Activated naive CD4-positive, alpha-beta T cell treated with anti-CD3 and anti-CD28 coated beads, Interleukin-2, amount 50 U/mL, for 72 hours (primary cell): ENCODE measurements around the gene FBXL14. TPM values are rescaled to one million over a fixed set of nuclear protein-coding genes. Genes with fewer than 3 reads are reported as not detected.

Source experiments
- ATAC-seq, 2 donors: fragments of 150-1000 bp; cut with Tn5 transposase; 2 replicates each; pipeline ENCODE4 v1.10.0; 2021; ENCODE audit warnings: mild to moderate bottlenecking in 2 of 2, moderate library complexity in 2 of 2
- DNase-seq, 2 donors: peaks; one replicate each; pipeline ENCODE4 v3.0.0; 2021 to 2022; ENCODE audit warnings: low spot score in 2 of 2
- H3K27ac Mint-ChIP-seq, 2 donors: one replicate each; pipeline ENCODE4 v1.8.0; 2022; ENCODE audit warnings: mild to moderate bottlenecking in 2 of 2, mixed read lengths in 2 of 2
- H3K36me3 Mint-ChIP-seq, 2 donors: one replicate each; pipeline ENCODE4 v1.8.0; 2022; ENCODE audit warnings: mixed read lengths in 2 of 2
- H3K9me3 Mint-ChIP-seq, 2 donors: one replicate each; pipeline ENCODE4 v1.8.0; 2022; ENCODE audit warnings: mixed read lengths in 2 of 2
- total RNA-seq, 2 donors: library from RNA; stranded (reverse); gene quantifications; one replicate each; pipeline ENCODE4 v1.2.3, GENCODE V29; 2022

The FBXL14 gene, protein sequence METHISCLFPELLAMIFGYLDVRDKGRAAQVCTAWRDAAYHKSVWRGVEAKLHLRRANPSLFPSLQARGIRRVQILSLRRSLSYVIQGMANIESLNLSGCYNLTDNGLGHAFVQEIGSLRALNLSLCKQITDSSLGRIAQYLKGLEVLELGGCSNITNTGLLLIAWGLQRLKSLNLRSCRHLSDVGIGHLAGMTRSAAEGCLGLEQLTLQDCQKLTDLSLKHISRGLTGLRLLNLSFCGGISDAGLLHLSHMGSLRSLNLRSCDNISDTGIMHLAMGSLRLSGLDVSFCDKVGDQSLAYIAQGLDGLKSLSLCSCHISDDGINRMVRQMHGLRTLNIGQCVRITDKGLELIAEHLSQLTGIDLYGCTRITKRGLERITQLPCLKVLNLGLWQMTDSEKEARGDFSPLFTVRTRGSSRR
- total RNA-seq, result 10 to 100 TPM; 21.7 to 25.3 TPM

DNA sequence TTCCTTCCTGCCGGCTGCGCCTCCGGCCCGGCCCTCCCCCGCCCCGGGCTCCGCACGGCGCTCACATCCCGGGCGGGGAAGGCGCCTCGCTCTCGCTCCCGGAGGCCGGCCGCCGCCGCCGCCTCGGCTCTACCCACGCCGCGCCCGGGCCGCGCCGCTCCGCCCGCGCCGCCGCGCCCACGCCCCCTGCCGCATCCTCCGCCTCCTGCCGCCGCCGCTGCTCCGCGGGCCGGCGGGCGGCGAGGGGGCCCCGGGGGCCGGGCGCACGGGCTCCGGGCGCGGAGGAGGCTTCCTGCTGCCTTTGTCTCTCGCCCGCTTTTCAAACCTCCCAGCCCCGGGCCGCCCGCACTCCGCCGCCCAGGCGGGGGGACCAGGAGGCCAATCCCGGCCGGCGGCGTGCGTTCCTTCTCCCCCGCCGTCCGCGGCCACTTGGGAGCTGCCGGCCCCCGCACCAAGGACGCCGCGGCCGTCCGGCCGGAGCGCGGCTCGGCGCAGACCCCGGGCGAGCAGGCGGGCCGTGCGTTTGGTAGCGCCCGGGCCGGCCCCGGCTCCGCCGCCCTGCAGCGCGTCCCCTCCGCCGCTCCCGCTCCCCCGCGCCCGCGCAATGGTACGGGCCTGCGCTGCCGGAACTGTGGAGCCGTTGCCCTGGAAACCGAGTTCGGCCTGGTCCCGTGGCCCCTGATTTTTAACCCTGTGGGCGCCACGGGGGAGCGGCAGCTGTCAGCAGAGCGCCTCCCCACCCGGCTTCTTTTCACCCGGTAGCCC is at the start of gene FBXL14:
TSS of gene FBXL14 (minus strand) at position 321 of the 765 bp plus-strand sequence. CDS start 515 bp downstream, outside the sequence.
- Mint-ChIP-seq H3K9me3 (peaks cover 0 to 6% of the 10 kb centered on the region in 2 donors), H3K27ac (peak within 1 kb of the TSS; percentile 95 to 98), H3K36me3 (peaks cover 33 to 35% of the 10 kb centered on the region in 2 donors)
- peak; percentile 61 to 75 for ATAC-seq
- peak; percentile 88 to 92 for DNase-seq

DNA sequence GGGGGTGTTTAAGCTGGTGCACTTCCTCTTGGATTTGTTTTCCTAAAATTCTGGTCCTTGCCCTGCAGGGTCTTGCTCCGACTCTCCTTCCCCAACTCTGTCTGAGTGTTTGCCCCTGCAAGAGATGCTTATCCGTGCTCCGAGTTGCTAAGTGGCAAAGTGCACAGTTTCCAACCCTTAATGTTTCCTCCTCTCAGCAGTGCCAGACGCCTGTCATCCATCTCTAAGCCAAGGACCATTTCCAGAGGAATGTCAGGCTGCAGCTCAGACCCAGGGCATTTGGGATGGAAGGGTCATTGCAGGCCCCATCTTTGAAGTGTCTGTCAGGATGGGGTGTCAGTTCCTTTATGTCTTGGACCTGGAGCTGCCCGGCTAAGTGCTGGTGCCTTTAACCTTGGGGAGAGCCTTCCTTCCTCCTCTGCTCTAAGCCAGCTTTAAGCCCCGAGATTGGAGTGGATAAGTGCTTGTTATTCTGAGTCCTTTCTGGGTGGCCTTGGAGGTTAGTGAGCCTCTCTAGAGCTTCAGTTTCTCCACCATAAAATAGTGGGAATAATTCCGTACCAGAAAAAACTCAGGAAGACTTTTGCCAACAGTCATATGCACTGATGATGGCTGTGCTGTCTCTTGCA is 49.6 kb upstream of the FBXL14 start:
- ATAC-seq (no peak), DNase-seq (no peak)
- Mint-ChIP-seq H3K9me3 (no peaks in the 10 kb centered on the region), H3K36me3 (no peaks in the 10 kb centered on the region), H3K27ac (no peak overlapping the region)

DNA sequence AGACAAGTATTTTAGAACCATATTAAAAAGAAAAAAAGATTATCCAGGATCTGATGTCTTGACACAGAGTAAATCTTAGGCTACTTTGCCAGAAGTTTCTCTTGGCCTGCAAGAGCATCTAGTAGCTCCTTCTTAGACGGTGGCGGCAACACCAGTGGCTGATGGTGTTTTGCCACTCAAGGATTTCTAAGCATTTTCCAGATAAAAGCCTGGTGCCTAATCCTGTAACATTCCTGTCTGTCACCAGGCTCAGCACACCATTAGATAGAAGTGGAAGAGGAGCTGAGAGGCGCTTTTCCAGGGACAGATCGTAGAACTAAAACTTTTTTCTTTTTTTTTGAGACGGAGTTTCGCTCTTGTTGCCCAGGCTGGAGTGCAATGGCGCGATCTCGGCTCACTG is 48.7 kb upstream of the FBXL14 start:
- Mint-ChIP-seq H3K36me3 (no peaks in the 10 kb centered on the region), H3K9me3 (no peaks in the 10 kb centered on the region), H3K27ac (no peak overlapping the region)
- DNase-seq (no peak), ATAC-seq (no peak)

DNA sequence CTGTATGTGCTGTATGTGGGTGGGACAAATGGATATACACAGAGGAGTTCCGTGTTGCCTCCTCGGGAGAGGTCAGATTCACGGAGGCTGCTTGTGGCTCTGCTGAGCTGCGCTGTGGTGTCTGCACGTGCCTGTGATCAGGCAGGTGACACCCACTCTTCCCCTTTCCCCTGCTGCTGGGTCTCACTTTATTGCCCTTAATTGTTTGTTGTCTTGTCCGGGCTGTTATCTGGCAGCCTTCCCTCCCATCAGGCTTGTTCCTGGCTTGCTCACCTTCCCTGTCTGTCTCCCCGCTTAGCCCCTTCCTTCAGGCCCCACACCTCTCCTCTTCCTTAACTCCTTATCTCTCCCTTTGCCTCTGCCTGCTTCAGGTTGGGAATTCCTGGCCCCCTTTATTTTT is 48.1 kb upstream of the FBXL14 start:
- Mint-ChIP-seq H3K9me3 (no peaks in the 10 kb centered on the region), H3K27ac (peak overlapping the region in 1 of 2 donors; percentile 57)
- no peak for DNase-seq

DNA sequence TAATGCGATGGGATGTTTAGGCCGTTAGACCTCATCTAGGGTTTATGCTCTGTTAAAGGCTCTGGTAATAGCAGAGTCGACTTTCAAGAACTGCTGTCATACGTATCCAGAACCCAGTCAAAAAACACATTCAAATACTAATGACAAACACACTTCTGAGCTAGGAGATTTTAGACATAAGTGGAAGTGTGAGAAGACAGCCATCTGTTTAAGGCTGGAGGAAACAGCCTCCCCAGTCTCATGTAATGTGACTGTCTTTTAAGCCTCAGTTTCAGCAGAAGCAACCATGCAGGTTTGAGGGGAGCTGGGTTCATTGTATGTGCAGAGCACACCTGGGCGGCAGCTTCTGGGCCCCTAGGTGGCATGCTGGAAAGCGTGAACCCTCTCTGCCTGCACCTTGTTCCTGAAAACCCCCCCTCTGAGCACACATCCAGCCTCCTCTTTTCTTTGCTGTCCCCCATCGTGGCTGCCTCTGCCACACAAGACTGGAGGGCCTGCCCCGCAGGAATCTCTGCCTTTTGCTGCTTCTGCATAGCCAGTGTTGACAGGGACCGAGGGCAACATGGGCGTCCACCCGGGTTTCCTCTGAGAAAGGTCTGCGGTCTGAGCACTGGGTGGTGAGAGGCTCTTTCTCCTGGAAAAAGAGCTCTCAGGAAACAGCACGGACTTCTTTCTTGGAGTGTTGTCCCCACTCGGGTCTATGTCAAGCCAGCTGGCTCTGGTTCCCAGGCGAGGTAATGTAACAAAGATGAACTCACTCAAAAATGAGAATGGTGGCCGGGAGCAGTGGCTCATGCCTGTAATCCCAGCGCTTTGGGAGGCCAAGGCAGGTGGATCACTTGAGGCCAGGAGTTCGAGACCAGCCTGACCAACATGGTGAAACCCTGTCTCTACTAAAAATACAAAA is 46.2 kb upstream of the FBXL14 start:
- no peak for ATAC-seq
- no peak overlapping the region for H3K27ac Mint-ChIP-seq
- H3K9me3 Mint-ChIP-seq, result no peaks in the 10 kb centered on the region
- no peak for DNase-seq
- no peaks in the 10 kb centered on the region for H3K36me3 Mint-ChIP-seq

More for the DNA sequence above, 48.1 kb upstream of the FBXL14 start:
- no peaks in the 10 kb centered on the region for H3K36me3 Mint-ChIP-seq
- ATAC-seq, result no peak

DNA sequence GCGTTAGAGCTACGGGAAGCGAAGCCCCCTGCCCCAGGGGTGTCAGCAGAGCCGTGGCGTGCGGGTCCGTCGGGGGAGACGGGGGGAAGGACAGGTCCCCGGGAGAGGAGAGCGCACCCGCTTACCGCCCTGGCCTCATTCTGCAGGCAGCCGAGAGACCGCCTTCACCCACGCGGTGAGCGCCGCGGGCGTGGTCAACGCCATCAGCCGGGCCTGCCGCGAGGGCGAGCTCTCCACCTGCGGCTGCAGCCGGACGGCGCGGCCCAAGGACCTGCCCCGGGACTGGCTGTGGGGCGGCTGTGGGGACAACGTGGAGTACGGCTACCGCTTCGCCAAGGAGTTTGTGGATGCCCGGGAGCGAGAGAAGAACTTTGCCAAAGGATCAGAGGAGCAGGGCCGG is 45.2 kb upstream of the FBXL14 start:
- DNase-seq (no peak), ATAC-seq (no peak)
- Mint-ChIP-seq H3K36me3 (no peaks in the 10 kb centered on the region), H3K9me3 (no peaks in the 10 kb centered on the region), H3K27ac (no peak overlapping the region)

DNA sequence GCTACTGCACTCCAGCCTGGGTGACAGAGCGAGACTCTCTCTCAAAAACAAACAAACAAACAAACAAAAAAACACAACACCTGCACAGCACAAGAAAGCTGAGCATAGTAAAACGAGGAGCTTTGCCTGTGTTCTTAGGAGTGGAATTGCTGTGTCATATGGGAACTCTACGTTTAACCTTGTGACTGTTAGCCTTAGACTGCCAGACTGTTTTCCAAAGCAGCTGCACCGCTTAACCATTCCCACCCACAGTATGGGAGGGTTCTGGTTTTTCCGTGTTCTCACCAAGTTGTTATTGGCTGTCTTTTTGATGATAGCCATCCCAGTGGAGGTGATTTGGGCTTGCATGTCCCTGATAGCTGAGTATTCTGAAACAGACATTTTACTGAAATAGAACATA is 43.8 kb upstream of the FBXL14 start:
- Mint-ChIP-seq H3K36me3 (no peaks in the 10 kb centered on the region), H3K27ac (no peak overlapping the region), H3K9me3 (no peaks in the 10 kb centered on the region)
- ATAC-seq (no peak), DNase-seq (no peak)

DNA sequence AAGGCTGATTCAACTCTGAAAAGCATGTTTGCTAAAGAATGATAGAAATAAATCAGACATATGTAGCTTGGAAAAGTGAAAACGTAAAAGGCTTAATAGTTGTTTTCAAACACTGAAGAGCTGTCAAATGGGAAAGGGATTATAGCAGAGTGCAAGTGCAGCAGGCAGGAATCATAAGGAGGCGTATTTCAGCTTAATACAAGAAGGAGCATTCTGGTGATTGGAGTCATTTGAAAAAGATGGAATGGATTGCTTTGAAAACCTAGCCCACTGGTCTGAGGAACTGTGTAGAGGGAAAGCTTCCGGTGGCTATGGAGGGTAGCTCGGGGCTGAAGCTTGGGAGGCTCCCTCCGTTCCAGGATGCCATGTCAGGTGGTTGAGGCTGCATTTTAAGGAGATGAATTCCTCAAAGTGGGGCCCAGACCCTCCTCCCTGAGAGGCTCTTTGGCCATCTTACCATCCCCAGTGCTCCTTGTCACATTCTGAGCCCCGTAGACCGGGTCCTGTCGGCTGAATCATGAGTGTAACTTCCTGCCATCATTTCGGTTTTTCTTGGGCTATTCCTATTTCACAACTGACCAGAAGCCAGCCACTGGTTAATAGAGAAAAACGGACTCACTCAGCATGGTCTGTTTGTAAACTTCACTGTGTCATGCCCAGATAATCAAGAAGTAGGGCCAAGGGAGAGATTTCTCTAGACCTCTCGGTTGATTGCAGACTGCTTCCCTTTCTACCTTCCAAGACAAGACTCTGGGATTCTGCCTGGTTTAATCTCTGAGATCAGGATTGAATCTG is 41.1 kb upstream of the FBXL14 start:
- ATAC-seq, result no peak
- DNase-seq, result no peak
- no peaks in the 10 kb centered on the region for H3K9me3 Mint-ChIP-seq
- H3K27ac Mint-ChIP-seq, result no peak overlapping the region
- H3K36me3 Mint-ChIP-seq, result no peaks in the 10 kb centered on the region

DNA sequence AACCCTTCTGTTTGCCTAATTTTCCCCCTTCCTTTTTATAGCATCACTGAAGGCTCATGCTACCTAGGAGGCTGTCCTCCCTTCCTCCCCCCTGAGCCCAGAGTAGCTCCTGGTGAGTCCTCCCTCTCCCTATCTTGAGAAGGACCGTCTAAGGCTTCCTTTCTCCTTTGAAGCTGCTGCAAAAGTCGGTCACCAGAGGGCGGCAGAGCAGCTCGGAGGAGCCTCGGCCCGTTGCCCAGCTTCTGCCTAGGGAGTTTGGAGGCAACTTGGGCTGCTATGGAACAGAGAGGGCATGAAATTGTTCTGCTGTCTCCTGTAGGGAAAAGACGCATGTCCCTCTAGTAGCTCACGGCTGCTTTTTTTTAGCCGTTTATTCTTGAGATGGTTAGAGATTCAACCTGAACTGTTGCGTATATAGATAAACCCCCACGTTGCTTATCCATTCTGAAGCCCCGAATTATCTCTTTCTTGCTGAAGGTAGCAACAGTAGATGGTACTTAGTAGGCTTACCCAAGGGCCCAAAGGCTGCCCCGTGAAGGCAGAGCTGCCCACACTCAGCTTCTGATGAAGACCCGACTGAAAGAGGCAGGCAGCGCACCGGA is 40.3 kb upstream of the FBXL14 start:
- H3K27ac Mint-ChIP-seq, result no peak overlapping the region
- DNase-seq, result peak in 1 of 2 donors; percentile 73
- no peaks in the 10 kb centered on the region for H3K36me3 Mint-ChIP-seq
- peak; percentile 67 to 73 for ATAC-seq
- no peaks in the 10 kb centered on the region for H3K9me3 Mint-ChIP-seq

DNA sequence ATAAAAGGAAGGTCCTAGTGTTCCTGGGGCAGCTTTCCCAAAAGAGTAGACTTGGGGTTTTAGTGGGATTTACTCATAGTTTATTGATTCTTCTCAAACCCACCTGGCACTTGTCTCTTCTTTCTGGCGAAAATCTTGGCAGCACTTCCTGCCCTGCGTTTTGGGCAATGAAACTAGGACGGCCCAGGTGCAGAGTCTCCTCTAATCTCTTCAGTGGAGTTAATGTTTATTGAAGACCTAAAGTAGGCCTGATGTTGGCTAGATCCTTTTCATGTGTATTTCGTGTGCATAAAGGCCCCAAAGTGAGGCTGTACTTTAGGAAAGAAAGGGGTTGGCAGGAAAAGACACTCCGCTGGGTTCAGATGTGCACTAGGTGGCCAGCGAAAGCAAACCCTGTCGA is 39.8 kb upstream of the FBXL14 start:
- Mint-ChIP-seq H3K9me3 (no peaks in the 10 kb centered on the region), H3K36me3 (peaks cover 0 to 1% of the 10 kb centered on the region in 2 donors), H3K27ac (no peak overlapping the region)
- no peak for DNase-seq
- no peak for ATAC-seq

DNA sequence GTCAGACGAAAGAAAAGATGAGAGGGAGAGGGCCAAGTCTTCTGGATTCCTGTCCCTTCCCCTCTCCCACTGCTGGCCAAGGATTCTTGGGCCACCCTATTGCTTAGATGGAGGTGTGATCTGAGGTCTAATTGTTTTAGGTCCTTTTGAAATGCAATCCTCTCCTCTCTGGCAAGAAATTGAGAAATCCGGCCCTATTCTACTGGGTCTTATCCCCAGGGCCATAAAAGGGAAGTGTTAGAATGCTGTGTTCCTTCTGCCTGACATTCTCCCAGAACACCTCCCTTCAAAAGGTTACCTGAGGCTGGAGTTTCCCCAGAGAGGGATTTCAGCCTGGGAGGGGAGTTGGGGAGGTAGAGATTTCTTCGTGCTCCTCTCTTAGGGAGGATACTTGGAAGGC is 39.1 kb upstream of the FBXL14 start:
- H3K36me3 Mint-ChIP-seq, result peaks cover 0 to 7% of the 10 kb centered on the region in 2 donors
- ATAC-seq, result no peak
- H3K9me3 Mint-ChIP-seq, result no peaks in the 10 kb centered on the region
- H3K27ac Mint-ChIP-seq, result no peak overlapping the region
- no peak for DNase-seq

DNA sequence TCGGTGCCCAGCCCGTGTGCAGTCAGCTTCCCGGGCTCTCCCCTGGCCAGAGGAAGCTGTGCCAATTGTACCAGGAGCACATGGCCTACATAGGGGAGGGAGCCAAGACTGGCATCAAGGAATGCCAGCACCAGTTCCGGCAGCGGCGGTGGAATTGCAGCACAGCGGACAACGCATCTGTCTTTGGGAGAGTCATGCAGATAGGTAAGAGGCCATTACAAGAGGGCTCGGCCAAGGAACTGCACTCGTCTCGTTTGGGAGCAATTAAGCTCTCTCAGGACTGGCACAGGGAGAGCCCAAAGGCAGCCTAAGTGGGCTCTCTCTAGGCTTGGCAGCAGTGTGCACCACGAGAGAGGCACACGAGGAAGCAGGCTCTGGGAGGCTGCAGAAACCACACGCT is 38.3 kb upstream of the FBXL14 start:
- DNase-seq (no peak), ATAC-seq (no peak)
- H3K36me3 Mint-ChIP-seq, result peaks cover 0 to 7% of the 10 kb centered on the region in 2 donors
- H3K9me3 Mint-ChIP-seq, result no peaks in the 10 kb centered on the region
- H3K27ac Mint-ChIP-seq, result no peak overlapping the region

DNA sequence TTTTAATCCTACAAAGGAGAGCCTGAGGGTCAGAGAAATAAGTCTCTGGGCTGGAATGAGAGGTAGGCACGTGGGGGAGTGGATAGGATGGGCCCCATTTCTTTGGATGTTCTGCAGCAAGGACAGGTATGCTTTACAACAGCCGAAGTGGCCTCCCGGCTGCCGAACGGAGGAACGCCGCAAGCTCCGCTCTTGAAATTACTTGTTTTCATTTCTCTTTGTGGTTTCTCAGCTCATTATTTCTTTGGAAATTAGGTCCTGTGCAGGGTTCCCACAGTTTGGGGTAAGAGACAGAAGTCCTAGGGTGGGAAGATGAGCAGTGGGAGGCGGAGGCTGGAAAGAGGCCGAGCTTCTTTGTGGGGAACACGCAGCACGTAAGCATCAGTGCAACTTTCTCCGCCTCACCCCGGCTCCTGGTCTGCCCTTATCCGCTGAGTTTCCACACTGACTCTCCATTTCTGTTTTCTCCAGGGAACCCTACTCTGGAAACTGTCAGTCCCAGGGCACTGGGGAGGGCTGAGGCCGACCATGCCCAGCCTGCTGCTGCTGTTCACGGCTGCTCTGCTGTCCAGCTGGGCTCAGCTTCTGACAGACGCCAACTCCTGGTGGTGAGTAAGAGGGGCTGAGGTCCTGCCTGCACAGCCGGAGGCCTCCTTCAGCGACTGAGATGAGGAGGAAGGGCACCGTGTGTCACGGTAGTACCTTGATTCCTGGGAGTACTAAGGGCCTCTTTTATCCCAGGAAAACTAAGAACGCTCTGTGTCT is 36.6 kb upstream of the FBXL14 start:
- DNase-seq (no peak), ATAC-seq (peak in 1 of 2 donors; percentile 27)
- no peaks in the 10 kb centered on the region for H3K9me3 Mint-ChIP-seq
- peaks cover 0 to 7% of the 10 kb centered on the region in 2 donors for H3K36me3 Mint-ChIP-seq
- no peak overlapping the region for H3K27ac Mint-ChIP-seq

DNA sequence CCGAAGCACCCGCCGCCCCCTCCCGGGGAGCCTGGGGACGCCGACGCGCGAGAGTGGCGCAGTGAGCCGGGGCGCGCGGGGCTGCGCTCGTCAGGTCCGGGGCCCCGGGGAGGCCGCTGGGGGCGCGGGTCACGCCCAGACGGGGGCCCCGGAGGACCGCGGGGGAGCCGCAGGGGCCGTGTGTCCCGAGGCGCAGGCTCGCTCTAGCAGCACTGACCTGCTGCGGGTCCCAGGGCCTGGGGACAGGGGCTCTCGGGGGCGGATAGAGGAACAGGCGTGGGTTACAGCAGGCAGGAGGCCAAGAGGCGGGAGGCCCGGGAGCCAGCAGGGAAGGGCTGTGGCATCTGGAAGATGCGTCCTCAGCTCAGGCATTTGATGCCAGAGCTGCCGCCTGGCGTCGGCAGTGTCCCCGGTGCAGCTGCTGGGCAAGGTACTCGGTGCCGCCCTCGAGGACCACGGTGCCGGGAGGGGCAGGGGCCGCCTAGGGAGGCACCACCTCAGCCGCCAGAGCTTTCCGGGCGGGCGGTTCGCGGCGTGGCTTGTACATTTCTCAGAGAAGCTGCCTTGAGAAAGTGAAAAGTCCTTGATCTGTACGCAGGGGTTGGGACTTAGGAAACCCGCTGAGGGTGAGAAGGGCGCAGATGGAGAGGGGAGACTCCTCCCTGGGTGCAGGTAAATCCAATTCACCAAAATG is 35.9 kb upstream of the FBXL14 start:
- Mint-ChIP-seq H3K9me3 (no peaks in the 10 kb centered on the region), H3K27ac (no peak overlapping the region), H3K36me3 (peaks cover 0 to 7% of the 10 kb centered on the region in 2 donors)
- DNase-seq (peak in 1 of 2 donors; percentile 21), ATAC-seq (peak; percentile 28 to 49)
